ENCODE measurements around the gene RAB35.

GRCh38 chr12:120155072-120155471 lies 38.5 kb upstream of the RAB35 start:
- TF ChIP-seq POLR2A (IDR thresholded peaks at IDR 0.05; ENCODE audit: borderline replicate concordance, extremely low read depth, insufficient read depth, insufficient read length) (no peak), RAD21 (IDR thresholded peaks at IDR 0.05; ENCODE audit: low read depth) (no peak), SIN3A (IDR thresholded peaks at IDR 0.05; ENCODE audit: low read depth) (no peak), REST (IDR thresholded peaks at IDR 0.05; ENCODE audit: low read depth) (no peak), JUND (IDR thresholded peaks at IDR 0.05) (no peak), MAX (IDR thresholded peaks at IDR 0.05) (no peak), CBX3 (IDR thresholded peaks at IDR 0.05; ENCODE audit: low read depth) (no peak), EGR1 (IDR thresholded peaks at IDR 0.05; ENCODE audit: low read depth) (no peak), CTCF (IDR thresholded peaks at IDR 0.05 in 2 of 3, conservative IDR thresholded peaks at IDR 0.05 in 1 of 3; ENCODE audit: borderline replicate concordance in 1 of 3, insufficient read depth in 1 of 3, low read depth in 2 of 3, low read length in 2 of 3) (no peak), EZH2phosphoT487 (IDR thresholded peaks at IDR 0.05; ENCODE audit: borderline replicate concordance) (no peak), EZH2 (IDR thresholded peaks at IDR 0.05) (no peak)
